ENCODE measurements around the gene THSD4. TPM values are rescaled to one million over a fixed set of nuclear protein-coding genes. Genes with fewer than 3 reads are reported as not detected.

Gene THSD4
- total RNA-seq, 4 donors from 2014 or later = 10.7 to 59.5 (median 49.0) TPM

- H3K4me3 ChIP-seq = no peak overlapping the region
- H3K27me3 ChIP-seq = no peaks in the 10 kb centered on the region
- H3K4me1 ChIP-seq = peaks cover 0 to 4% (median 0%) of the 10 kb centered on the region in 4 donors
- H3K9me3 ChIP-seq = no peaks in the 10 kb centered on the region
- H3K36me3 ChIP-seq = no peaks in the 10 kb centered on the region
- H3K27ac ChIP-seq = no peak overlapping the region
- DNase-seq = no peak
- TF ChIP-seq POLR2A (IDR thresholded peaks at IDR 0.05) (no peak), CTCF (IDR thresholded peaks at IDR 0.05) (no peak)
Observed at GRCh38 chr15:71712182-71712581, 596.9 kb downstream of the THSD4 start.

GRCh38 chr15:71713191-71713809 is 598.0 kb downstream of the THSD4 start:
- H3K27me3 ChIP-seq = no peaks in the 10 kb centered on the region
- no peaks in the 10 kb centered on the region for H3K36me3 ChIP-seq
- no peak overlapping the region for H3K4me3 ChIP-seq
- DNase-seq = no peak
- no peak overlapping the region for H3K27ac ChIP-seq
- no peaks in the 10 kb centered on the region for H3K4me1 ChIP-seq
- TF ChIP-seq POLR2A (IDR thresholded peaks at IDR 0.05) = no peak
- no peak for TF ChIP-seq CTCF (IDR thresholded peaks at IDR 0.05)
- H3K9me3 ChIP-seq = no peaks in the 10 kb centered on the region

GRCh38 chr15:71715914-71716313 is 600.6 kb downstream of the THSD4 start:
- Histone ChIP-seq H3K4me3 (no peak overlapping the region), H3K4me1 (no peaks in the 10 kb centered on the region), H3K9me3 (no peaks in the 10 kb centered on the region), H3K27ac (no peak overlapping the region), H3K27me3 (no peaks in the 10 kb centered on the region), H3K36me3 (no peaks in the 10 kb centered on the region)
- TF ChIP-seq POLR2A (IDR thresholded peaks at IDR 0.05) (no peak), CTCF (IDR thresholded peaks at IDR 0.05) (no peak)
- DNase-seq = no peak

GRCh38 chr15:71716990-71717389 is 601.7 kb downstream of the THSD4 start:
- TF ChIP-seq POLR2A (IDR thresholded peaks at IDR 0.05) (no peak), CTCF (IDR thresholded peaks at IDR 0.05) (no peak)
- DNase-seq = no peak
- Histone ChIP-seq H3K27ac (no peak overlapping the region), H3K4me3 (no peak overlapping the region), H3K36me3 (no peaks in the 10 kb centered on the region), H3K4me1 (no peaks in the 10 kb centered on the region), H3K27me3 (no peaks in the 10 kb centered on the region), H3K9me3 (no peaks in the 10 kb centered on the region)

- H3K9me3 ChIP-seq = no peaks in the 10 kb centered on the region
- no peaks in the 10 kb centered on the region for H3K27me3 ChIP-seq
- H3K36me3 ChIP-seq = no peaks in the 10 kb centered on the region
- H3K4me3 ChIP-seq = no peak overlapping the region
- DNase-seq = no peak
- H3K27ac ChIP-seq = no peak overlapping the region
- no peak for TF ChIP-seq POLR2A (IDR thresholded peaks at IDR 0.05)
- no peak for TF ChIP-seq CTCF (IDR thresholded peaks at IDR 0.05)
- no peaks in the 10 kb centered on the region for H3K4me1 ChIP-seq
Observed at GRCh38 chr15:71718116-71718910, 603.0 kb downstream of the THSD4 start.
